ENCODE data around the gene NRF1.

The NRF1 gene

DNA sequence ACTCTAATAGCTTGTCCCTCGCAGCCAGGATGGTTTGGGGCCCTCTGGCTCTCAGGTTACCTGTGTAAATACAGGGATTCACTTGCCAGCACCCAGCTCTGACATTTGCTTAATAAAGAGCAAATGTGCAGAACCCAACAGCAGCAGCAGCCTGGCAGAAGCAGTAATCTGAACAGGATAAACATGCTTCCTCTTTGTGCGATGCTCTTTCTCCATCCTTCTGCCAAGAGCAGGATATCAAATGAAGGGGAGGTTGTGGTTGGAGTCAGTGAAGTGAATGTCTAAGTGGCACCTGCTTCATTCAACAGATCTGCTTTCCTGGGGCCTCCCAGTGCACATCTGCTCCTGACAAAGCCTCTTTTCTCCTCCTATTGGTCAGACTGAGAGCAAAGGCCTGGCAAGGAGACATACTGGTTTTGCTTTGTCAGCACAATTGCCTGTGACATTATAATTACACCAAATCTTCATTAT lies 130.3 kb downstream of the NRF1 start:
- H3K36me3 ChIP-seq = peaks cover 55 to 96% (median 75%) of the 10 kb centered on the region in 11 experiments; a peak in 21 of 22 replicates
- H4K20me1 ChIP-seq = peaks cover 0 to 11% (median 0%) of the 10 kb centered on the region in 11 experiments; a peak in 3 of 22 replicates
- H3K9me3 ChIP-seq (replicated peaks in 1 of 11) = no peaks in the 10 kb centered on the region
- TF ChIP-seq Cebpa-rat (IDR thresholded peaks at IDR 0.05) = no peak
- no peak overlapping the region for H3K9ac ChIP-seq
- no peak overlapping the region for H3K27ac ChIP-seq
- no peak overlapping the region for H3K4me3 ChIP-seq
- H3K4me2 ChIP-seq = 0 out of 22 replicates have a peak overlapping the region, but pooled peaks of 1 of the 11 experiments have one; percentile 14
- no peaks in the 10 kb centered on the region for H3K27me3 ChIP-seq
- peaks cover 0 to 12% (median 0%) of the 10 kb centered on the region in 10 experiments; a peak in 6 of 20 replicates for H3K4me1 ChIP-seq

DNA sequence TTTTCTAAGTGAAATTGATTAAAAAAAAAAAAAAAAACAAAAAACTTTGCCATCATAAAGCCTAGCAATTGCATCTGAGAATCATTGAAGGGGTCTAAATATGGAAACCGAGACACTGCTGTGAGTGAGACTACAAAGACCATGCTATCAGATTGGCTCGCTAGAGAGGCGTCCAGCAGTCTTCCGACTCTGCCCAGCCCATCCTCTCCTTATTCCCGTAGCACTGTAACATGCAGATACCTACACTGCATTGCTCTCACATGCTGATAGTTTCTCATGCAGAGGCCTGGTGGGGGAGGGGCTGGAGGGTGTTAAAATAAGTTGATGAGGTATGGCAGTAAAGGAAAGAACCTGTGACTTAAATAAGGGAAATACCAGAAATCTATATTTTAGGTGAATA lies 130.7 kb downstream of the NRF1 start:
- peaks cover 56 to 96% (median 75%) of the 10 kb centered on the region in 11 experiments; a peak in 21 of 22 replicates for H3K36me3 ChIP-seq
- peaks cover 0 to 12% (median 0%) of the 10 kb centered on the region in 10 experiments; a peak in 6 of 20 replicates for H3K4me1 ChIP-seq
- H3K27ac ChIP-seq = no peak overlapping the region

DNA sequence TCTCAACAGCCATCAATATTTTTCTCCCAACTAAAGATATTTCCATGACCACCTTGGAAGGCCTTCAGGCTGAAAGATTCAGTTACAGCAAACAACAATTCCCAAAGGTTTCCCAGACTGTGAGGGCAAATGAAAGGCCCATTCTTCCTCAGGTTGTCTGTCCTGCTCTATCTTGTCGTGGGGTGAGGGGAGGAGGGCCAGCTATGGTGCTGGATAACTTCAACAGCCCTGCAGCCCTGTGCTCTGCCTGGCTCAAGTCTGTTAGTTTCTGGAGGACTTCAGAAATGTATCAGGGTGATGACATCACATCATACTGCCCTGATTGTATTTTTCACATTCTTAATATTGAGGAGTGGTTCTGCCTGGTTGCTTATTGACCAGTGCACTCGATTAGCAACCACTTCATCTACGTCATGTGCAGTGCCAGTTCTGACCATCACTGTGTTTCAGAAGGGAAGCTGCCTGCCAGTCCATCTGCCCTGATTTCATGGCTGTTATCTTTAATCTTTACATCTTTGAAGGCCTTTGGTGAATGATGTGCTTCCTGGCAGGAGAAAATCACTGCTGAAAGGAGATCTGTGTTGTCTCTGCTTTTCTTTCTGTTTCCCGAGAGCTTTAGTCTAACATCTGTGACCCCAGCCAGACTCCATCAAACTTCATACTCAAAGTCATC lies 135.5 kb downstream of the NRF1 start:
- H3K27me3 ChIP-seq = no peaks in the 10 kb centered on the region
- H3K27ac ChIP-seq = no peak overlapping the region
- peaks cover 0 to 8% (median 0%) of the 10 kb centered on the region in 10 experiments; a peak in 4 of 20 replicates for H3K4me1 ChIP-seq
- TF ChIP-seq Cebpa-rat (IDR thresholded peaks at IDR 0.05) = no peak
- peaks cover 59 to 96% (median 67%) of the 10 kb centered on the region in 11 experiments; a peak in 21 of 22 replicates for H3K36me3 ChIP-seq
- peaks cover 0 to 5% (median 0%) of the 10 kb centered on the region in 11 experiments; a peak in 3 of 22 replicates for H4K20me1 ChIP-seq
- no peaks in the 10 kb centered on the region for H3K9me3 ChIP-seq (replicated peaks in 1 of 11)
- no peak overlapping the region for H3K4me3 ChIP-seq
- H3K4me2 ChIP-seq = no peak overlapping the region
- H3K9ac ChIP-seq = no peak overlapping the region

More for the DNA sequence above, 130.7 kb downstream of the NRF1 start:
- H4K20me1 ChIP-seq = peaks cover 0 to 11% (median 0%) of the 10 kb centered on the region in 11 experiments; a peak in 3 of 22 replicates
- H3K9me3 ChIP-seq (replicated peaks in 1 of 11) = no peaks in the 10 kb centered on the region
- H3K27me3 ChIP-seq = no peaks in the 10 kb centered on the region
- H3K4me2 ChIP-seq = no peak overlapping the region
- H3K4me3 ChIP-seq = no peak overlapping the region
- no peak overlapping the region for H3K9ac ChIP-seq
- TF ChIP-seq Cebpa-rat (IDR thresholded peaks at IDR 0.05) = no peak

DNA sequence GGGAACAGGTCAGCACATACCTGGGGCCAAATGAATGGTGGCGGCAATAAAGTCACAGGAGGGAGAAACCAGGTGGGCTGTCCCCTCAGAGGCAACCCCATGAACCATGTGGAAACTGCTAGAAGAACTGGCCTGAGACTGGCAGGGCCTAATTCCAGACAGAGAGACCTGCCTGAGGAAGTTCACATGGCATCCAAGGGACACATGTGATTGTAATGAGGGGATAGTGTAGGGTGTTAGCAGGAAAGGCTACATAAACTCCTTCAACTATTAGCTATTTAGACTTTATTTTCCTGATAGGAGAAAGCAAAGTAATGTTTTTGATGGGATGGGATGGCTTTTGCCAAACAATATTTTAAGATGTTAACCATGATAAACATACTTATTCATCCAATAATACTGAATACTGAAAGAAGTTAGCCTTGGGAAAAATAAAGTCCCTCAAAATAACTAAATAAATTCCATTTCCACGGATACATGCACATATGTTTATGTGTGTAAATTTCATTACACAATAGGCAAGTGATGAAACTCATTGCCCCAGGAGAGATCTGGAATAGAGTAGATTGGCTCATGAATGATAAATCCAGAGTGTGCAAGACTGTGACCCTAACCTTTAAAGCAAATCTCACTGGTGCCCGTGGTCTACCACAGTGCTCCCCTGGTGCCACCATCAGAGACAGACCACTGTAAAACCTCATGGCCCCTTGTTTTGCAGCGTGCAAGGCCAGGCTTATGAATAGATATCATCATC lies 137.0 kb downstream of the NRF1 start:
- no peaks in the 10 kb centered on the region for H3K9me3 ChIP-seq (replicated peaks in 1 of 11)
- no peak overlapping the region for H3K9ac ChIP-seq
- no peak for TF ChIP-seq Cebpa-rat (IDR thresholded peaks at IDR 0.05)
- no peak overlapping the region for H3K4me3 ChIP-seq
- H3K36me3 ChIP-seq = peaks cover 45 to 86% (median 56%) of the 10 kb centered on the region in 11 experiments; a peak in 21 of 22 replicates
- H3K4me1 ChIP-seq = peaks cover 0 to 8% (median 0%) of the 10 kb centered on the region in 10 experiments; a peak in 2 of 20 replicates
- H3K4me2 ChIP-seq = peak overlapping the region in 1 of 11 experiments; percentile 8; a peak in 2 of 22 replicates
- peaks cover 0 to 5% (median 0%) of the 10 kb centered on the region in 11 experiments; a peak in 2 of 22 replicates for H4K20me1 ChIP-seq
- peak overlapping the region in 1 of 11 experiments; percentile 17; a peak in 1 of 22 replicates for H3K27ac ChIP-seq
- no peaks in the 10 kb centered on the region for H3K27me3 ChIP-seq

DNA sequence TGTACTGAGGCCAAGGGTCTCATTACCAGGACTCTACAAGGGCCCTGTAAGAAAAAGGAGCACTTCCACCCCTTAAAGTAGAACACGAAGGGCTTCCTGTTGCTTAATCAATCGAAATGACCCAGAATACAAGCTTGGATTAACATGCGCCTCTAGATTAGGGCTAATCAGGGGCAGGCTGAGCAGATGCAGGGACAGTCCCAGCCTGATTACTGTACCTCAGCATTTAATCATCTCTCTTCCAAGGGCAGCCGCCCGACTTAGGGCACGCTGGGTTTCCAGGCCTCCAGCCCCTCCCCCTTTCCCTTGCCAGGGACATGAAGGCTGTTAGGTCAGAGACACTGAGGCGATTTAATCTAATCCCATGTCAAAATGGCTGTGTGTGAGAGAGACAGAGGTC lies 138.6 kb downstream of the NRF1 start:
- Histone ChIP-seq H3K9ac (no peak overlapping the region), H3K27me3 (no peaks in the 10 kb centered on the region), H3K27ac (no peak overlapping the region), H3K36me3 (peaks cover 43 to 86% (median 57%) of the 10 kb centered on the region in 11 experiments), H3K4me1 (peaks cover 0 to 8% (median 0%) of the 10 kb centered on the region in 10 experiments; a peak in 2 of 20 replicates), H3K9me3 (replicated peaks in 1 of 11) (no peaks in the 10 kb centered on the region), H3K4me3 (no peak overlapping the region), H4K20me1 (peaks cover 0 to 5% (median 0%) of the 10 kb centered on the region in 11 experiments; a peak in 3 of 22 replicates), H3K4me2 (no peak overlapping the region)
- no peak for TF ChIP-seq Cebpa-rat (IDR thresholded peaks at IDR 0.05)

DNA sequence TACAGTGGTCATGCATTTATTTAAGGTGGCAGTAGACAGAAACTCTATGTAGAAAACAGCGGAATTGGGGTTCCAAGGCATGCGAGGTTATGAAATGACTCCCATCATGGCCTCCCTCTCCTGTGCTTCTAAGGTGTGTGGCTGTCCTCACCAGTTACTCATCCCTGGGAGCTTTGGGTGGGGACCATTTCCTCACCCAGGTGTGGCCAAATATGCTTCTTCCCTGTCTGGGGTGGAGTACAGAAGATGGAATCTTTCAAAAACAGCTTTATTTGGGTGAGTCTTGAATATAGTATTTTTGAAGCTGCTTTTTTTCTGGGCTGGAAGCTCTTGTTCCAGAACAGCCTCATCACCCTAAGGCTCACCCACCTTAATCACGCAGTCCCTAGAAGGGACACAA lies 139.0 kb downstream of the NRF1 start:
- no peak for TF ChIP-seq Cebpa-rat (IDR thresholded peaks at IDR 0.05)
- H3K4me2 ChIP-seq = no peak overlapping the region
- peaks cover 0 to 8% (median 0%) of the 10 kb centered on the region in 10 experiments; a peak in 2 of 20 replicates for H3K4me1 ChIP-seq
- peaks cover 0 to 5% (median 0%) of the 10 kb centered on the region in 11 experiments; a peak in 2 of 22 replicates for H4K20me1 ChIP-seq
- no peak overlapping the region for H3K4me3 ChIP-seq
- no peaks in the 10 kb centered on the region for H3K9me3 ChIP-seq (replicated peaks in 1 of 11)
- no peak overlapping the region for H3K27ac ChIP-seq
- H3K27me3 ChIP-seq = no peaks in the 10 kb centered on the region
- H3K9ac ChIP-seq = no peak overlapping the region
- peaks cover 45 to 89% (median 60%) of the 10 kb centered on the region in 11 experiments for H3K36me3 ChIP-seq

DNA sequence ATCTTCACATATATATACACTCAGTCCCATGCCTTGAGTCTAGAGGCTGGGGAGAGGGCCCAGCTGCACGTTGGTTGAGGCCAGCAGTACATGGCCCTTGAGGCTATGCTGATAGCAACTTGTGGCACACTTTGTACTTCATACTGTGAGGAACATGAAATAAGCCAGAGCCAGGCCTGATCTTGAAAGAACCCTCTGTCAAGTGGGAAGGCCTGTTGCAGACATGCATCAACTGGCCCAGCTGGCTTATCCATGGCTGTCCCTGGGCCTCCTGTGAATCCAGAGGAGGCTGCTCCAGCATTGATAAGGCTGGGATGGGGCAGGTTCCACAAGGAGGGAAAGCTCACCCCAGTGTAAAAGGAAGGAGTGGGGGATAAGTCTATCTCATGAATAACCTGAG lies 140.4 kb downstream of the NRF1 start:
- TF ChIP-seq Cebpa-rat (IDR thresholded peaks at IDR 0.05) = no peak
- Histone ChIP-seq H3K36me3 (peaks cover 42 to 90% (median 66%) of the 10 kb centered on the region in 11 experiments), H3K9ac (no peak overlapping the region), H3K4me3 (no peak overlapping the region), H3K27me3 (no peaks in the 10 kb centered on the region), H4K20me1 (peaks cover 0 to 5% (median 0%) of the 10 kb centered on the region in 11 experiments; a peak in 1 of 22 replicates), H3K4me2 (no peak overlapping the region), H3K4me1 (peaks cover 0 to 8% (median 0%) of the 10 kb centered on the region in 10 experiments; a peak in 2 of 20 replicates), H3K27ac (no peak overlapping the region), H3K9me3 (replicated peaks in 1 of 11) (no peaks in the 10 kb centered on the region)

DNA sequence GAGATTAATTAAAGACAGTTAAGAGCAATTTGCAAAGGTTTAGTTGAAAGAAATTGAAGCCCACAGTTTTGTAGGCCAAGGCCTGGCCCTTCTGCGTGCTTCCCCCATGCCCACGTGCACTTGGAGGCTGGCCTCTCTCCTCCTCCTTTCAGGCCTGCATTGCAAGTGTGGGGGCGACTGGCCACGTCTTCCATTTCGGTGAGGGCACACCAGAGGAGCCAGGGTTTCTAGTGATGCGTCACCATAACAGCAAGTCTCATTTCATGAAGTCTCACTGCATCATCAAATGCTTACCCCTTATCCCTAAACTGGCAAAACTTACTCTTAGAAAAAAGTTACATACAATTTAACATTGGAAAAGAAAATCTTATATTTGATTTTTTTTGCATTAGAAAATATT lies 141.2 kb downstream of the NRF1 start:
- no peak overlapping the region for H3K4me2 ChIP-seq
- TF ChIP-seq Cebpa-rat (IDR thresholded peaks at IDR 0.05) = no peak
- H3K4me1 ChIP-seq = peaks cover 0 to 8% (median 0%) of the 10 kb centered on the region in 10 experiments; a peak in 2 of 20 replicates
- H3K9me3 ChIP-seq (replicated peaks in 1 of 11) = no peaks in the 10 kb centered on the region
- H3K27me3 ChIP-seq = no peaks in the 10 kb centered on the region
- H3K27ac ChIP-seq = no peak overlapping the region
- peaks cover 34 to 90% (median 62%) of the 10 kb centered on the region in 11 experiments for H3K36me3 ChIP-seq
- no peak overlapping the region for H3K9ac ChIP-seq
- H4K20me1 ChIP-seq = peaks cover 0 to 5% (median 0%) of the 10 kb centered on the region in 11 experiments; a peak in 1 of 22 replicates
- no peak overlapping the region for H3K4me3 ChIP-seq

DNA sequence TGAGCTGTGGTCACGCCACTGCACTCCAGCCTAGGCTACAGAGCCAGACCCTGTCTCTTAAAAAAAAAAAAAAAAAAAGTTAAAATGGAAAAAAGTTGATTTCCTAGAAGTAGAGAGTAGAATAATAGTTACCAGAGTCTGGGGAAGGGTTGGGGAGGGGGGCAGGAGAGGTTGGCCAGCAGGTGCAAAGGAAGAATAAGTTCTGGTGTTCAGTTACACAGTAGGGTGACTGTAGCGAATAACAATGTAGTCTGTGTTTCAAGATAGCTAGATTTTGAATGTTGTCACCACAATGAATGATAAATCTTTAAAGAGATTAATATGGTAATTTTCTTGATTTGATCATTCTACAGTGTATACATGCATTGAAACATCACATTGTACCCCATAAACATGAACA lies 142.9 kb downstream of the NRF1 start:
- Histone ChIP-seq H3K4me2 (no peak overlapping the region), H3K4me3 (no peak overlapping the region), H3K4me1 (no peaks in the 10 kb centered on the region), H3K36me3 (peaks cover 33 to 76% (median 54%) of the 10 kb centered on the region in 11 experiments), H3K9me3 (replicated peaks in 1 of 11) (no peaks in the 10 kb centered on the region), H3K9ac (no peak overlapping the region), H3K27me3 (no peaks in the 10 kb centered on the region), H4K20me1 (no peaks in the 10 kb centered on the region; a peak in 2 of 22 replicates), H3K27ac (no peak overlapping the region)
- TF ChIP-seq Cebpa-rat (IDR thresholded peaks at IDR 0.05) = no peak

Data from BLaER1 treated with 17β-estradiol and CSF1 and Interleukin-3, amounts not matched to agents 10 nM and 100 nM (cell line).